GM12801 (cell line): ENCODE data around the gene MUTYH.

Source experiments
- TF ChIP-seq, protein P1 (sequence below): IDR thresholded peaks from one replicate; pipeline ENCODE4 v1.5.1; 2011; ENCODE audit warnings: control low read depth; ENCODE audit not compliant: insufficient read length; ENCODE audit errors: extremely low read depth

Gene MUTYH

DNA sequence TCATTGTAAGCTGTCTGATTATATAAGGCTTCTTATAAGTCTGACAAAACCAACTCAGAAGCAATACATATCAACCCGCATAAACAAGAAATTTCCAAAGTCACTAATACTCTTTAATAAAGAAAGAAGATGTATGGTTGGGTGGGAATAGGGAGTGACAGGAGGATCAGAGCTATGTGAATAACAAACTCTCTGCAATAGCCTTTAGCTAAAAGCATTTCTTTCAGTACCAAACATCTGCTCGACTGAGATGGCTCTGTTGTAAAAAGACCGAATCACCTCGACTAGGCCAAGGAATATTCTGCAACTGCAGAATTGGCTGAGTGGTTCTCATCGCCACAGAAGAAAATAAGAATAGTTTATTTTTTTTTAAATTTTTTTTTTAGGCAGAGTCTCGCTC lies 39.3 kb upstream of the MUTYH start:
- TF ChIP-seq, protein P1, sequence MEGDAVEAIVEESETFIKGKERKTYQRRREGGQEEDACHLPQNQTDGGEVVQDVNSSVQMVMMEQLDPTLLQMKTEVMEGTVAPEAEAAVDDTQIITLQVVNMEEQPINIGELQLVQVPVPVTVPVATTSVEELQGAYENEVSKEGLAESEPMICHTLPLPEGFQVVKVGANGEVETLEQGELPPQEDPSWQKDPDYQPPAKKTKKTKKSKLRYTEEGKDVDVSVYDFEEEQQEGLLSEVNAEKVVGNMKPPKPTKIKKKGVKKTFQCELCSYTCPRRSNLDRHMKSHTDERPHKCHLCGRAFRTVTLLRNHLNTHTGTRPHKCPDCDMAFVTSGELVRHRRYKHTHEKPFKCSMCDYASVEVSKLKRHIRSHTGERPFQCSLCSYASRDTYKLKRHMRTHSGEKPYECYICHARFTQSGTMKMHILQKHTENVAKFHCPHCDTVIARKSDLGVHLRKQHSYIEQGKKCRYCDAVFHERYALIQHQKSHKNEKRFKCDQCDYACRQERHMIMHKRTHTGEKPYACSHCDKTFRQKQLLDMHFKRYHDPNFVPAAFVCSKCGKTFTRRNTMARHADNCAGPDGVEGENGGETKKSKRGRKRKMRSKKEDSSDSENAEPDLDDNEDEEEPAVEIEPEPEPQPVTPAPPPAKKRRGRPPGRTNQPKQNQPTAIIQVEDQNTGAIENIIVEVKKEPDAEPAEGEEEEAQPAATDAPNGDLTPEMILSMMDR, result no peak

DNA sequence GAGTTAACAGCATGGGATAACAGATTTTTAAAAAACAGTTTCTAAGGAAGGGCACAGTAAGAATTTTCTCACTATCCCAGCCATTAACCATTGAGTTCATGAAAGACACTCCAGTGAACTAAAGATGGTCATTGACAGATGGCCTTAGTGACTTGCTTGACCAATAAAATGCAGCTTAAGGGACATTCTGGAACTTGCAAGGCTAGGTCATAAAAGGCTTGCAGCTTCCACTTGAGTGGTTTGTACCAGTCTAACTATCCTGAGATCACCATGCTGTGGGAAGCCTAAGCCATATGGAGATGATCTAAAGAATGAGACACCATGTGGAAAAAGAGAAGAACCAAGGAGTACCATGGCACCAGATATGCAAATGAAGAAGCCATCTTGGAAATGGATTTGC lies 37.9 kb upstream of the MUTYH start:
- TF ChIP-seq, protein P1, result no peak

DNA sequence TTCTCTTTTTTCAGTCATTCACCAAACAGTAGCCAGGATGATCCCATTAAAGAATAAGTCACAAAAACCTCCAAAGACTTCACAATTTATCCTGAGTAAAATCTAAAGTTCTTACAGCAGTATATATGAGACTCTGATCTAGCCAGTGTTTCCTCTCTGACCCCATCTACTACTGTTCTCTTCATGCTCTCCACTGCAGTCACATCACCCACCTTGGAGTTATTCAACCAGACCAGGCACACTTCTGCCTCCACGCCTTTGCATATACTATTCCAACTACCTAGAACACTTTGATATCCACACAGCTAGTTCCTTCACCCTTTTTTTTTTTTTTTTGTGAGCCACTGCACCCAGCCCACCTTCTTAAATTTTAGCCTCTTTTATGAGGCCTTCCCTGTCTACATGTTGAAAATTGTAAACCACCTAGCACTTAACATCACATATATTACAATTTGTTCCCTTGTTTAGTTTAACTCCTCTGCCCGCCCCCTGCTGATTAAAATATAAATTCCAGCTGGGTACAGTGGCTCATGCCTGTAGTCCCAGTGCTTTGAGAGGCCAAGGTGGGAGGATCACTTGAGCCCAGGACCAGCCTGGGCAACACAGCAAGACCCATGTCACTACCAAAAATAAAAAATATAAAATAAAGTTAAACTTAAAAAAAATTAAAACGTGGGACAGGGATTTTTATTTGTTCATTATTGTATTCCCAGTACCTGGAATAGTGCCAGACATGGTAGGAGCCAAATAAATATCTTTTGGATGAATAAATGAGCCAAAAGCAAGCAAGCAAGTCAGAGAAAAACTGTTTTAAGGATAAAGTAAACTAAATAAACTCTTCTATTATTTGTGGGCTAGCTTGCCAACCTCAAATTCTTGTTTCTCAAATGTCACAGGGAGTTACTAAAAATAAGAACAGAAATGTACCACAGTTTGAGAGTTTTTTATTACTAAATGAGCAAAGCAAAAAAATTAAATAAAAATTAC lies 35.2 kb upstream of the MUTYH start:
- TF ChIP-seq, protein P1, result no peak

DNA sequence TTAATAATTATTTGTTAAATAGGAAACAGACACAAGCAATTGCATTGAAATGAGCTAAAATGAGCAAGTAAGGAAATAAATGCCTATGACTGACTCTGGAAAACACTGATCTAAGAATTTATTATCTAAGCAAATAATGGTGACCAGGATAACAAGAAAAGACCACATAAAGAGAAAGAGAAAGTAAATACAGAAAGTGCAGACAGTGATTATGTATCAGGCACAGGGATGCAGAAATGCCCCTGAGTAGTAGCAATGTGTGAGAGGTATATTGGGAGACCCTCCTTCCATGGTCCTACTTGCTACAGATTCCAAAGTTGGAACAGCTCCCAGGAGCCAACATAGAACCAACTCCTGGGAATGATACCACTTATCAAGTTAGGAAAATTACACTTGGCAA lies 33.3 kb upstream of the MUTYH start:
- TF ChIP-seq, protein P1, result no peak

DNA sequence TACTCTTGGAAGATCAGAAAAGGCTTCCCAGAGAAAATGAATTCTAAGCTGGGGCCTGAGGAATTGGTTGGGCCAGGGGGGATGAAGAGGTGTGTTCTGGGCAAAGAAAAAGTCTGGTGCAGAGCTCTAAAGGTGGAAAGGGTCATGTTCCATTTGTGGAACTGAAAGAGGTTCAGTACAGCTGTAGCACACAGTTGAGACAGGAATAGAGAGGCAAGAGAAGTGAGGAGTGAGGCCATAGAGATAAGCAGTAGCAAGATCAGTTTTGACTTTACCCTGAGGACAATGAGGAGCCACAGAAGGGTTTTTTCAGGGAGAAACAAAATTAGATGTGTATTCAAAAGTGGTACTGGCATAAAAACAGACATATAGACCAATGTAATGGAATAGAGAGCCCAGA lies 30.3 kb upstream of the MUTYH start:
- TF ChIP-seq, protein P1, result no peak

DNA sequence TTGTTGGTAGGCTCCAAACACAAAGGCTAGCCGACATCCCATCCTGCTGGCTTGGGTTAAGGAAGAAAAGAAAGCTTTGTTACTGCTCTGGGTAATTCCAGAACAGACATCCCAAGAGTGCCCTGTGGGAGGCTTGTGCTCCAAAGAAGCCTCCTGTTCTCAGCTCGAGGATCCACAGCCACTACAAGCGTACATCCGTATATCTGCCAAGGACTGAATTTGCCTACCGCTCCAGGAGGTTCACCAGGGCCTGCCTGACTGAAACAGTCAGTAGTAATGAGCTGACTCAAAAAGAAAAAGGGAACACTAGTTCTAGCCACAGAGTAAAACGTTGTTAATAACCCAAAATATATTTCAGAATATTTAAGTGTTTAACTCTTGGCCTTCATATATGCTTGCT lies 24.8 kb upstream of the MUTYH start:
- TF ChIP-seq, protein P1, result no peak

DNA sequence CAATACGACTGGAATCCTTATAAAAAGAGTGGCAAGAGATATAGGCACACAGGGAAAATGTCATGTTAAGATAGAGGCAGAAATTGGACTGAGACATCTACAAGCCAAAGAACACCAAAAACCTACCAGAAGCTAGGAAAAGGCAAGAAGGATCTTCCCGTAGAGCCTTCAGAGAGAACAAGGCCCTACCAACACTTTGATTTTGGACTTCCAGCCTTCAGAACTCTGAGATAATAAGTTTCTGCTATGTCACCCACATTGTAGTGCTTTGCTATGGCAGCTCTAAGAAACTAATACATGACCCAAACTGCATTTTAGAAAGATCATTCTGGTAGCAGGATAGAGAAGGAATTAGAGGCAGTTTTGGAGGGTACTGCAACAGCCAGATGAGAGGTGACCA lies 24.1 kb upstream of the MUTYH start:
- TF ChIP-seq, protein P1, result no peak
